Smooth muscle cell (in vitro differentiated cells): ENCODE measurements around the gene MVP. TPM values are rescaled to one million over a fixed set of nuclear protein-coding genes. Genes with fewer than 3 reads are reported as not detected.

Experiments
- DNase-seq: peaks from one replicate; lab custom pipeline; 2025; ENCODE audit not compliant: unreplicated experiment; lab: John Stamatoyannopoulos, UW
- H2AFZ ChIP-seq: fragments of 200-600 bp; sonication (generic); 2 replicates; pipeline ENCODE4 v1.6.0; 2016; ENCODE audit warnings: antibody characterized with exemption, low read depth, mild to moderate bottlenecking
- H3F3A ChIP-seq: fragments of 200-600 bp; sonication (generic); 2 replicates; pipeline ENCODE4 v1.6.0; 2017; ENCODE audit warnings: antibody characterized with exemption, low read depth
- H3K27ac ChIP-seq: fragments of 200-600 bp; sonication (generic); 2 replicates; pipeline ENCODE4 v1.5.1; 2016; ENCODE audit warnings: low read depth, mild to moderate bottlenecking
- H3K27me3 ChIP-seq: fragments of 200-600 bp; sonication (generic); 2 replicates; pipeline ENCODE4 v1.6.1; 2016; ENCODE audit warnings: low read depth, mild to moderate bottlenecking
- H3K36me3 ChIP-seq: fragments of 200-600 bp; sonication (generic); 2 replicates; pipeline ENCODE4 v1.5.1; 2016; ENCODE audit warnings: low read depth
- H3K4me1 ChIP-seq: fragments of 200-600 bp; sonication (generic); 2 replicates; pipeline ENCODE4 v1.5.1; 2016; ENCODE audit warnings: low read depth
- H3K4me2 ChIP-seq: fragments of 200-600 bp; sonication (generic); 2 replicates; pipeline ENCODE4 v1.6.0; 2016; ENCODE audit warnings: mild to moderate bottlenecking
- H3K4me3 ChIP-seq: fragments of 200-600 bp; sonication (generic); 2 replicates; pipeline ENCODE4 v1.5.1; 2016; ENCODE audit warnings: mild to moderate bottlenecking
- H3K79me2 ChIP-seq: fragments of 200-600 bp; sonication (generic); 2 replicates; pipeline ENCODE4 v1.6.0; 2016; ENCODE audit warnings: low read depth, mild to moderate bottlenecking
- H3K9ac ChIP-seq: fragments of 200-600 bp; sonication (generic); 2 replicates; pipeline ENCODE4 v1.6.0; 2016; ENCODE audit warnings: low read depth
- H3K9me3 ChIP-seq: fragments of 200-600 bp; sonication (generic); replicated peaks from 2 replicates; pipeline ENCODE4 v1.5.1; 2016; ENCODE audit warnings: low read depth
- H4K20me1 ChIP-seq: fragments of 200-600 bp; sonication (generic); 2 replicates; pipeline ENCODE4 v1.6.0; 2016; ENCODE audit warnings: low read depth
- WGBS: methylation state at CpG from one replicate; pipeline ENCODE4 v1.1.7; 2016; ENCODE audit warnings: low lambda C conversion rate; 5-methylcytosine and 5-hydroxymethylcytosine counted together
- polyA plus RNA-seq: library from polyadenylated mRNA; unstranded; fragments of >200 nt; fragmentation: Nextera tagmentation; extraction: Ambion mirVana; gene quantifications from 2 replicates; pipeline ENCODE4 v1.2.1, GENCODE V29; 2016
- total RNA-seq: library from RNA; depleted of rRNA; stranded (reverse); fragments of >200 nt; gene quantifications from 2 replicates; pipeline ENCODE4 v1.2.3, GENCODE V29; 2014
- TF ChIP-seq, protein P1 (sequence below): fragments of 200-600 bp; sonication (generic); IDR thresholded peaks from 2 replicates; pipeline ENCODE4 v1.5.1; 2017; ENCODE audit warnings: borderline replicate concordance, mild to moderate bottlenecking, antibody characterized with exemption; ENCODE audit not compliant: insufficient read depth, poor library complexity, severe bottlenecking

MVP gene
- total and polyA plus RNA-seq, 2 experiments from 2014 or later, result 47.5 to 110 TPM

DNA sequence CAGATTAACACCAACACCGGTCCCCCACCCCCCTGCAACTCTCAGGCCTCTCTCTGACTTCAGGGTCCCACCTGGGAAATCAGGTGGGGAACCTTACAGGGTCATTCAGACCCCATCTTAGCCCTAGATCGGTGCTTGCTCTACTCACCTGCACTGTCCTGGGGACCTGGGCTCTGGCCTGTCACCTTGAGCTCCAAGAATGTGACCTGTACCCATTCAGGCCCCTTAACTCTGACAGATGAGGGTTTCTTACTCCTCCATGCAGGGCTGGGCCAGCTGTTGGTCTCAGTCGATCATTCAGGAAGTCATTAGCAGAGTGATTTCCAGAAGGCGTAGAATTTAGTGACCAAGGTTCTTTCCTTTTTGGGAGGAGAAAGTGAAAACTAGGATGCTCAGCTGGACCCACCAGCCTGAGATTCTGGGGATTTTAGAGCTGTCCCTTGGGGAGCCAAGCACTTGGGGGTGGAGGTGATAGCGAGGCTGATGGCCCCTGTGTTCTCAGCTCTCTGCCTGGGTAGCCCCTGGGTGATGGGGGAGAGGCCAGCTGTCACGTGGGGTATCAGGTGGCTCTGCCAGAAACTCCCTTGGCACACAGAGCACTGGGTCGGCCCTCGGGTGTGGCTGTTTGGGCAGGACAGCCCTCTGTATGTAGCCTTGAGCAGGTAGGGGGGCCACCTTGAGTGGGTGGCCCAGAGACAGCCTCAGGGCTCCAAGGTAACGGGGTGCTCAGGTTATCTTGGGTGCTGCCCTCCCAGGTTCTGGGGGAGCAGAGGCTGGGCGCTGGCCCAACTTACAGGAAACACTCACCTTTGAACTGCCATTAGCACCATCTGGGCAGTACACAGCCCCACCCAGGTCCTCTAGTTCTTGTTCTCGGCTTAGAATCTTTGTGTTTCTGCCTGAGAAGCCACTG lies 724 bp downstream of the MVP start:
- Histone ChIP-seq H3K4me2 (peak overlapping the region; percentile 93), H3K36me3 (no peaks in the 10 kb centered on the region), H4K20me1 (peaks cover 23% of the 10 kb centered on the region), H3K79me2 (peaks cover 55% of the 10 kb centered on the region), H3K4me1 (peaks cover 35% of the 10 kb centered on the region), H3K9ac (peak overlapping the region; percentile 41), H3K4me3 (peak overlapping the region; percentile 59), H2AFZ (no peak overlapping the region), H3K27me3 (no peaks in the 10 kb centered on the region), H3K27ac (peak overlapping the region; percentile 86), H3K9me3 (no peaks in the 10 kb centered on the region), H3F3A (peaks cover 28% of the 10 kb centered on the region)
- DNase-seq, result no peak
- TF ChIP-seq, protein P1, sequence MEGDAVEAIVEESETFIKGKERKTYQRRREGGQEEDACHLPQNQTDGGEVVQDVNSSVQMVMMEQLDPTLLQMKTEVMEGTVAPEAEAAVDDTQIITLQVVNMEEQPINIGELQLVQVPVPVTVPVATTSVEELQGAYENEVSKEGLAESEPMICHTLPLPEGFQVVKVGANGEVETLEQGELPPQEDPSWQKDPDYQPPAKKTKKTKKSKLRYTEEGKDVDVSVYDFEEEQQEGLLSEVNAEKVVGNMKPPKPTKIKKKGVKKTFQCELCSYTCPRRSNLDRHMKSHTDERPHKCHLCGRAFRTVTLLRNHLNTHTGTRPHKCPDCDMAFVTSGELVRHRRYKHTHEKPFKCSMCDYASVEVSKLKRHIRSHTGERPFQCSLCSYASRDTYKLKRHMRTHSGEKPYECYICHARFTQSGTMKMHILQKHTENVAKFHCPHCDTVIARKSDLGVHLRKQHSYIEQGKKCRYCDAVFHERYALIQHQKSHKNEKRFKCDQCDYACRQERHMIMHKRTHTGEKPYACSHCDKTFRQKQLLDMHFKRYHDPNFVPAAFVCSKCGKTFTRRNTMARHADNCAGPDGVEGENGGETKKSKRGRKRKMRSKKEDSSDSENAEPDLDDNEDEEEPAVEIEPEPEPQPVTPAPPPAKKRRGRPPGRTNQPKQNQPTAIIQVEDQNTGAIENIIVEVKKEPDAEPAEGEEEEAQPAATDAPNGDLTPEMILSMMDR, result no peak
- WGBS, result 78% methylated on average over 11 of the region's 11 CpGs

DNA sequence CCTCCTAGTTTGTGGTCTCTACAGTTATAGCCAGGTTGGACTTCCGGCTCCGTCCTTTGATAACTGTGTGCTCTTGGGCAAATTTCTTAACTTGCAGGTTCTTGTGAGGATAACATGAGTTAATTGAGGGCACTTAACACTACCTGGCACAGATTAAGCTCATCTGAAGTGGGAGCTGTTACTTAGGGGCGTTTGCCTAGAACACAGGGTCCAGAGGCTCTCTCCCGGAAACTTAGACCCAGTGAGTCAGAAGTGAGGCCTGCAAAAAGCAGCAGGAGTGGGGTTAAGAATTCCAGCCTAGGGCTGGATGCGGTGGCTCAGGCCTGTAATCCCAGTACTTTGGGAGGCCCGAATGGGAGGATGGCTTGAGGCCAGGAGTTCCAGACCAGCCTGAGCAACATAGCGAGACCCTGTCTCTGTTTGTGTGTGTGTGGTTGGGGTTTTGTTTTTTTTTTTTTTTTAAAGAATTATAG lies 1.4 kb downstream of the MVP start:
- no peak overlapping the region for H2AFZ ChIP-seq

DNA sequence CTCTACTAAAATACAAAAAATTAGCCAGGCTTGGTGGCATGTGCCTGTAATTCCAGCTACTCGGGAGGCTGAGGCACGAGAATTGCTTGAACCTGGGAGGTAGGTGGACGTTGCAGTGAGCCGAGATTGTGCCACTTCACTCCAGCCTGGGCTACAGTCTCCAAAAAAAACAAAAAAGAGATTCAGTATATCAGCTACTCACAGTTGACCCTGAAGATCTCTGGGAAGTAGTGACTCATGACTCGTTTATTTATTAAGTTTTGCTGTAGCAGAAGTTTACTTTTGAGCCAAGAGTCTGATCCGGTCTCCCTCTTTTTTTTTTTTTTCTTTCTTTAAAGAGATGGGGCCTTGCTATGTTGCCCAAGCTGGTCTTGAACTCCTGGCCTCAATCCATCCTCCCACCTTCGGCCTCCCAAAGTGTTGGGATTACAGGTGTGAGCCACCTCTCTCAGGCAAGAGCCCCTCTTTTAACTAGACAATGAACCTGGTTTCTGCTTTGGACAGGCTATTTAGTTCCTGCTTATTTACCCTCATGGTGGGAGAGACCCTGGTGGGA lies 4.4 kb downstream of the MVP start:
- Histone ChIP-seq H3K27me3 (no peaks in the 10 kb centered on the region), H3F3A (peaks cover 21% of the 10 kb centered on the region), H3K4me3 (no peak overlapping the region), H3K9ac (peak overlapping the region; percentile 52), H3K27ac (peak overlapping the region; percentile 86), H2AFZ (no peak overlapping the region), H3K4me2 (peak overlapping the region; percentile 71), H3K79me2 (peaks cover 56% of the 10 kb centered on the region), H3K36me3 (no peaks in the 10 kb centered on the region), H4K20me1 (peaks cover 59% of the 10 kb centered on the region), H3K4me1 (peaks cover 26% of the 10 kb centered on the region), H3K9me3 (no peaks in the 10 kb centered on the region)
- 26% methylated on average over 7 of the region's 7 CpGs for WGBS
- TF ChIP-seq, protein P1, result no peak
- DNase-seq, result no peak

More for the DNA sequence above, 1.4 kb downstream of the MVP start:
- H4K20me1 ChIP-seq, result peaks cover 30% of the 10 kb centered on the region
- H3K27ac ChIP-seq, result peak overlapping the region; percentile 86
- TF ChIP-seq, protein P1, result no peak
- peak overlapping the region; percentile 93 for H3K4me2 ChIP-seq
- H3K79me2 ChIP-seq, result peaks cover 61% of the 10 kb centered on the region
- H3K27me3 ChIP-seq, result no peaks in the 10 kb centered on the region
- peaks cover 35% of the 10 kb centered on the region for H3K4me1 ChIP-seq
- peak overlapping the region; percentile 59 for H3K4me3 ChIP-seq
- no peak for DNase-seq
- 26% methylated on average over 7 of the region's 7 CpGs for WGBS
- peak overlapping the region; percentile 41 for H3K9ac ChIP-seq
- H3K9me3 ChIP-seq, result no peaks in the 10 kb centered on the region
- H3K36me3 ChIP-seq, result no peaks in the 10 kb centered on the region
- H3F3A ChIP-seq, result peaks cover 28% of the 10 kb centered on the region
